Panc1 (cell line): ENCODE measurements around the gene PRSS50. TPM values are rescaled to one million over a fixed set of nuclear protein-coding genes. Genes with fewer than 3 reads are reported as not detected.
A peak's percentile ranks its signal among the peaks of the same experiment; 100 is the strongest.

Experiments used
- ATAC-seq: fragments of 200-7000 bp; cut with Tn5 transposase; 2 replicates; pipeline ENCODE4 v1.9.1; 2020; ENCODE audit warnings: mild to moderate bottlenecking, moderate library complexity
- BruUV-seq: library from RNA; stranded (reverse); fragments of 400-500 nt; replicated peaks from 2 replicates; lab custom pipeline; 2021; lab: Mats Ljungman, UMichigan
- CTCF ChIA-PET: fragments of 300-600 bp; sonication (Branson Sonifier 250); formaldehyde crosslinking; loops from one replicate; lab custom pipeline; 2022; ENCODE audit warnings: antibody characterized with exemption; lab: Charles Lee
- POLR2A ChIA-PET: fragments of 300-600 bp; sonication (Branson Sonifier 250); formaldehyde crosslinking; loops from one replicate; lab custom pipeline; 2022; ENCODE audit warnings: antibody characterized with exemption; lab: Charles Lee
- DNase-seq: peaks from one replicate; pipeline ENCODE4 v3.0.0-alpha.2; 2010; ENCODE audit warnings: low read depth, low spot score
- H3K27ac ChIP-seq: 2 replicates; pipeline ENCODE4 v1.5.1; 2011; ENCODE audit warnings: mild to moderate bottlenecking, low read length, inconsistent platforms
- H3K27me3 ChIP-seq: fragments of 200-500 bp; sonication (Bioruptor generic); 2 replicates; pipeline ENCODE4 v1.6.0; 2014; ENCODE audit warnings: low read length, inconsistent platforms; ENCODE audit not compliant: control insufficient read depth, insufficient read depth
- H3K36me3 ChIP-seq: fragments of 200-500 bp; sonication (Bioruptor generic); 2 replicates; pipeline ENCODE4 v1.5.1; 2014; ENCODE audit warnings: inconsistent platforms, mild to moderate bottlenecking, low read length, moderate library complexity; ENCODE audit not compliant: control insufficient read depth, insufficient read depth
- H3K4me1 ChIP-seq: 2 replicates; pipeline ENCODE4 v1.5.1; 2011; ENCODE audit warnings: inconsistent platforms, mild to moderate bottlenecking, low read length, moderate library complexity; ENCODE audit not compliant: control insufficient read depth, insufficient read depth
- H3K4me3 ChIP-seq, 2 experiments: 2 replicates each; pipeline ENCODE4 v1.5.1; 2011 to 2012; ENCODE audit warnings: low read depth in 2 of 2, low read length in 2 of 2, mild to moderate bottlenecking in 2 of 2, inconsistent platforms in 1 of 2, moderate library complexity in 1 of 2
- H3K9me3 ChIP-seq: fragments of 200-500 bp; sonication (Bioruptor generic); 2 replicates; pipeline ENCODE4 v1.5.1; 2014; ENCODE audit warnings: low read depth, mild to moderate bottlenecking, inconsistent platforms, low read length, moderate library complexity; ENCODE audit not compliant: control insufficient read depth, insufficient read depth
- CTCF ChIP-seq: fragments of 450-650 bp; IDR thresholded peaks from 2 replicates; pipeline ENCODE4 v1.5.1; 2017; ENCODE audit warnings: mild to moderate bottlenecking
- POLR2AphosphoS5 ChIP-seq: IDR thresholded peaks from 2 replicates; pipeline ENCODE4 v1.6.1; 2012; ENCODE audit warnings: mild to moderate bottlenecking, low read depth, low read length, moderate library complexity
- REST ChIP-seq, 2 experiments: IDR thresholded peaks; 2 replicates each; pipeline ENCODE4 v1.6.1; 2011 to 2012; ENCODE audit warnings: low read depth in 2 of 2, control low read depth in 1 of 2, low read length in 1 of 2, mild to moderate bottlenecking in 1 of 2, moderate library complexity in 1 of 2; ENCODE audit not compliant: insufficient read depth in 1 of 2
- SIN3A ChIP-seq: IDR thresholded peaks from 2 replicates; pipeline ENCODE4 v1.6.1; 2012; ENCODE audit warnings: low read depth, mild to moderate bottlenecking, low read length, moderate library complexity, borderline replicate concordance; ENCODE audit not compliant: insufficient read depth
- TCF7L2 ChIP-seq: IDR thresholded peaks from 2 replicates; pipeline ENCODE4 v1.6.1; 2011; ENCODE audit warnings: mild to moderate bottlenecking, low read depth, low read length, inconsistent platforms
- in situ Hi-C: cut with HindIII; loops from 2 replicates; pipeline ENCODE4 v1.10.0; 2016; ENCODE audit warnings: low sequenced_read_pairs, low pct_unique_long_range_greater_than_20kb
- intact Hi-C: fragments of 100-400 bp; cut with micrococcal nuclease; formaldehyde crosslinking; loops from one replicate; pipeline ENCODE4 v1.10.0; 2022; ENCODE audit not compliant: unreplicated experiment
- total RNA-seq: library from RNA; stranded (reverse); gene quantifications from one replicate; pipeline ENCODE4 v1.2.1, GENCODE V29; 2021; ENCODE audit not compliant: unreplicated experiment

Gene PRSS50
- total RNA-seq, 1 experiment from 2014 or later, result 0.13 TPM

GRCh38 chr3:46695962-46696894 is 21.4 kb downstream of the PRSS50 start:
- Histone ChIP-seq H3K27me3 (no peaks in the 10 kb centered on the region), H3K36me3 (no peaks in the 10 kb centered on the region), H3K9me3 (no peaks in the 10 kb centered on the region), H3K27ac (no peak overlapping the region), H3K4me1 (no peaks in the 10 kb centered on the region), H3K4me3 (no peak overlapping the region)
- intact Hi-C loops, result no loop called here
- no peak for DNase-seq
- no peak for TF ChIP-seq POLR2AphosphoS5
- no peak for TF ChIP-seq SIN3A
- TF ChIP-seq REST (IDR thresholded peaks at IDR 0.05; ENCODE audit: insufficient read depth in 1 of 2, low read depth in 2 of 2, low read length in 1 of 2), result no peak
- no peak for TF ChIP-seq TCF7L2
- TF ChIP-seq CTCF, result no peak
- POLR2A ChIA-PET, result no interaction called here
- no peak for ATAC-seq
- BruUV-seq, result no TSS peak
- in situ Hi-C loops, result no loop called here
- CTCF ChIA-PET, result no interaction called here

GRCh38 chr3:46695177-46695961 is 22.3 kb downstream of the PRSS50 start:
- intact Hi-C loops (no loop called here), in situ Hi-C loops (no loop called here)
- Histone ChIP-seq H3K36me3 (no peaks in the 10 kb centered on the region), H3K4me1 (no peaks in the 10 kb centered on the region), H3K9me3 (no peaks in the 10 kb centered on the region), H3K27ac (no peak overlapping the region), H3K4me3 (no peak overlapping the region), H3K27me3 (no peaks in the 10 kb centered on the region)
- TF ChIP-seq REST (IDR thresholded peaks at IDR 0.05; ENCODE audit: insufficient read depth in 1 of 2, low read depth in 2 of 2, low read length in 1 of 2) (no peak), POLR2AphosphoS5 (no peak), CTCF (peak; percentile 40), SIN3A (no peak), TCF7L2 (no peak)
- ATAC-seq (no peak), DNase-seq (no peak)
- ChIA-PET POLR2A (no interaction called here), CTCF (no interaction called here)
- no TSS peak for BruUV-seq
